SU-DHL-6 (cell line): ENCODE results near the gene LSM2.

Source experiments
- CTCF ChIP-seq: fragments of 200-600 bp; sonication (generic); IDR thresholded peaks from one replicate; pipeline ENCODE4 v1.5.1; 2017; ENCODE audit warnings: antibody characterized with exemption, mild to moderate bottlenecking, low read length, moderate library complexity; ENCODE audit not compliant: insufficient read depth, poor library complexity, severe bottlenecking
- EZH2phosphoT487 ChIP-seq: fragments of 200-600 bp; sonication (generic), shearing (Covaris generic); conservative IDR thresholded peaks from 2 replicates; pipeline ENCODE4 v1.6.1; 2018; ENCODE audit warnings: mild to moderate bottlenecking, antibody characterized with exemption, low read length, moderate library complexity, mixed read lengths

GRCh38 chr6:31776989-31777666 is 29.6 kb downstream of the LSM2 start, which contains the start of gene VWA7:
- TF ChIP-seq CTCF (no peak), EZH2phosphoT487 (no peak)
